IMR-90 (cell line): ENCODE measurements around the gene EPHA6.

Experiments
- CHD1 ChIP-seq: IDR thresholded peaks from 2 replicates; pipeline ENCODE4 v1.6.1; 2012; ENCODE audit warnings: low read depth, low read length, improper control_type of control experiment
- CTCF ChIP-seq: conservative IDR thresholded peaks from 2 replicates; pipeline ENCODE4 v1.5.1; 2012; ENCODE audit warnings: mild to moderate bottlenecking, low read depth, low read length, improper control_type of control experiment
- MAFK ChIP-seq: IDR thresholded peaks from 2 replicates; pipeline ENCODE4 v1.6.1; 2012; ENCODE audit warnings: low read depth, low read length, improper control_type of control experiment
- MAZ ChIP-seq: IDR thresholded peaks from 2 replicates; pipeline ENCODE4 v1.6.1; 2012; ENCODE audit warnings: low read depth, mild to moderate bottlenecking, low read length, improper control_type of control experiment, moderate library complexity, borderline replicate concordance
- POLR2A ChIP-seq: IDR thresholded peaks from 2 replicates; pipeline ENCODE4 v1.6.1; 2012; ENCODE audit warnings: mild to moderate bottlenecking, low read depth, low read length
- RAD21 ChIP-seq: IDR thresholded peaks from 2 replicates; pipeline ENCODE4 v1.6.1; 2012; ENCODE audit warnings: low read length, improper control_type of control experiment
- RCOR1 ChIP-seq: IDR thresholded peaks from 2 replicates; pipeline ENCODE4 v1.6.1; 2012; ENCODE audit warnings: mild to moderate bottlenecking, low read length, improper control_type of control experiment; ENCODE audit not compliant: insufficient replicate concordance
- USF2 ChIP-seq: fragments of 150-350 bp; IDR thresholded peaks from 2 replicates; pipeline ENCODE4 v1.6.1; 2017; ENCODE audit warnings: mild to moderate bottlenecking, antibody characterized with exemption, low read length, low read depth

- TF ChIP-seq POLR2A (no peak), CTCF (no peak), USF2 (no peak), RAD21 (no peak), MAFK (no peak), RCOR1 (no peak), CHD1 (no peak), MAZ (no peak)
Measured at GRCh38 chr3:97765336-97765735, 950.9 kb downstream of the EPHA6 start.
